22Rv1 (cell line): ENCODE measurements around the gene STRADB.

ENCODE experiments used
- CTCF ChIP-seq: fragments of 450-650 bp; IDR thresholded peaks from 2 replicates; pipeline ENCODE4 v1.5.1; 2017; ENCODE audit warnings: mild to moderate bottlenecking
- ZFX ChIP-seq: fragments of 450-650 bp; IDR thresholded peaks from 2 replicates; pipeline ENCODE4 v1.6.1; 2017; ENCODE audit warnings: antibody characterized with exemption, borderline replicate concordance

- TF ChIP-seq CTCF (no peak), ZFX (no peak)
Measured at GRCh38 chr2:201432621-201433393, 18.7 kb upstream of the STRADB start.
